ENCODE data around the gene DLG3.

DNA sequence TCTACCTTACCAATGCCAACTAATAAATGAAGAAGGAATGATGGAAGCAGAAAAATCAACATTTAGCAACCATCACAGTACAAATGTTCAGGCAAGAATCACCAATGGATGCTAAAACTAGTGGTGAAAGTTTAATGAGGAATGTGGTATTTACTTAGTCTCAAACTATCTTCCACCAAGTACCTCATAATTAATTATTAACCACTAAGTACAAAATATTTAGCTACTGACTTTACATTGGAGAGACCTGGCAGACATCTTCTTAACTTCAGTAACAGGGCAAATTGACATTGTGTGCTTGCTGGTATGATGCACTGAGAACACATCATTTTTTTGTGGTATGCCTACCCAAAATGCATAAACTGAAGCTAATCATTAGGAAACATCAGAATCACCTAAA lies 82.4 kb downstream of the DLG3 start:
- TF ChIP-seq POLR2A (IDR thresholded peaks at IDR 0.05) (no peak), POLR2AphosphoS5 (IDR thresholded peaks at IDR 0.05) (no peak)
- TF ChIP-seq, protein P1, sequence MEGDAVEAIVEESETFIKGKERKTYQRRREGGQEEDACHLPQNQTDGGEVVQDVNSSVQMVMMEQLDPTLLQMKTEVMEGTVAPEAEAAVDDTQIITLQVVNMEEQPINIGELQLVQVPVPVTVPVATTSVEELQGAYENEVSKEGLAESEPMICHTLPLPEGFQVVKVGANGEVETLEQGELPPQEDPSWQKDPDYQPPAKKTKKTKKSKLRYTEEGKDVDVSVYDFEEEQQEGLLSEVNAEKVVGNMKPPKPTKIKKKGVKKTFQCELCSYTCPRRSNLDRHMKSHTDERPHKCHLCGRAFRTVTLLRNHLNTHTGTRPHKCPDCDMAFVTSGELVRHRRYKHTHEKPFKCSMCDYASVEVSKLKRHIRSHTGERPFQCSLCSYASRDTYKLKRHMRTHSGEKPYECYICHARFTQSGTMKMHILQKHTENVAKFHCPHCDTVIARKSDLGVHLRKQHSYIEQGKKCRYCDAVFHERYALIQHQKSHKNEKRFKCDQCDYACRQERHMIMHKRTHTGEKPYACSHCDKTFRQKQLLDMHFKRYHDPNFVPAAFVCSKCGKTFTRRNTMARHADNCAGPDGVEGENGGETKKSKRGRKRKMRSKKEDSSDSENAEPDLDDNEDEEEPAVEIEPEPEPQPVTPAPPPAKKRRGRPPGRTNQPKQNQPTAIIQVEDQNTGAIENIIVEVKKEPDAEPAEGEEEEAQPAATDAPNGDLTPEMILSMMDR (IDR thresholded peaks at IDR 0.05): no peak
